ENCODE data around the gene ATP8A2. TPM values are rescaled to one million over a fixed set of nuclear protein-coding genes. Genes with fewer than 3 reads are reported as not detected.

Gene ATP8A2
- total and polyA plus RNA-seq, 9 donors, result 0.23 to 0.95 (median 0.35) TPM

DNA sequence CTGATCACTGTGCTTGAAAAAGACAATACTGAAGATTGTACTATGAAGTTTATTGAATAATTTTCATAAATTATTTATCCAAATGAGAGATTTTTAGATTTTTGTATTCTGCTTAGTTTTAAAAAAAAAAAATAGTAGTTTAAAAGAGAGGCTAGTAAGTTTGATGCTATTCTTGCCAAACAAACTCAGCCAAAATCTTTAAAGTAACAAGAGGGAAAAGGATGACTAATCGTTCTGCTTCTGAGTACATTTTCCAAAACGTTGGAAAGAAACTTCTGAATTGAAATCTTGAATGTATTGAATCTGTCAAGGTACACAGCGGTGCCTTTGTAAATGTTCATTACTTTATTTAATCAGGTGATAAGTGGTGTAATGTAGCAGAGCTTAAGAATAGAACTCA is 35.9 kb upstream of the ATP8A2 start:
- H3K36me3 ChIP-seq, result no peaks in the 10 kb centered on the region
- no peak overlapping the region for H3K4me3 ChIP-seq
- no peak for DNase-seq
- TF ChIP-seq POLR2A (IDR thresholded peaks at IDR 0.05) (no peak), CTCF (IDR thresholded peaks at IDR 0.05) (no peak), EP300 (IDR thresholded peaks at IDR 0.05) (no peak)
- no peaks in the 10 kb centered on the region for H3K27me3 ChIP-seq
- no peaks in the 10 kb centered on the region for H3K9me3 ChIP-seq
- 32 to 40% (median 35%) methylated on average over 3 of the region's 3 CpGs for WGBS, 3 donors
- no peaks in the 10 kb centered on the region for H3K4me1 ChIP-seq (ENCODE audit: insufficient read depth)
- intact Hi-C loops (cut with DNase I), result no loop called here
- no peak overlapping the region for H3K27ac ChIP-seq

- DNase-seq, result no peak
- intact Hi-C loops (cut with DNase I), result no loop called here
- WGBS, 3 donors, result 88 to 91% (median 89%) methylated on average over 2 of the region's 2 CpGs
- Histone ChIP-seq H3K27me3 (no peaks in the 10 kb centered on the region), H3K27ac (no peak overlapping the region), H3K9me3 (no peaks in the 10 kb centered on the region), H3K36me3 (no peaks in the 10 kb centered on the region), H3K4me3 (no peak overlapping the region), H3K4me1 (ENCODE audit: insufficient read depth) (no peaks in the 10 kb centered on the region)
- TF ChIP-seq EP300 (IDR thresholded peaks at IDR 0.05), result no peak
- no peak for TF ChIP-seq POLR2A (IDR thresholded peaks at IDR 0.05)
- TF ChIP-seq CTCF (IDR thresholded peaks at IDR 0.05), result no peak
These were observed 26.2 kb upstream of the ATP8A2 start for GRCh38 chr13:25345576-25345975.

DNA sequence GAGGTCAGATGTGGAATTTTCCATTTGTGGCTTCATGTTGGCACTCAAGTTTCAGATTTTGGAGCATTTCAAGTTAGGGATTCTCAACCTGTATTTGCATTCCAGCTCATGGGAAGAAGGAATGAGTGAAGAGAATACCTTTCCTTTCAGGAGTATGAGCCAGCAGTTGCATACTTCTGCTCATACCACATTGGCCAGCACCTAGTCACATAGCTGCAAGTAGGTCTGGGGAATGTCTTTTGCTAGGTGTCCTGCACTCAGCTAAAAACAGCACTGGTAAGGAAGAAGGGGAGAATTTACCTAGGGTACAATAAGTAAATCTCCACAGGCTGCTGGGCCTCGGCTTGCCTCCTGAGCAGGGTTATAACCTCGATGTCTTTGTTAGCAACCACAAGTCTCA is 24.6 kb upstream of the ATP8A2 start:
- intact Hi-C loops (cut with DNase I), result no loop called here
- H3K4me1 ChIP-seq (ENCODE audit: insufficient read depth), result no peaks in the 10 kb centered on the region
- no peaks in the 10 kb centered on the region for H3K27me3 ChIP-seq
- DNase-seq, result no peak
- H3K9me3 ChIP-seq, result no peaks in the 10 kb centered on the region
- H3K4me3 ChIP-seq, result no peak overlapping the region
- TF ChIP-seq CTCF (IDR thresholded peaks at IDR 0.05) (no peak), POLR2A (IDR thresholded peaks at IDR 0.05) (no peak), EP300 (IDR thresholded peaks at IDR 0.05) (no peak)
- WGBS, 3 donors, result 74 to 90% (median 80%) methylated on average over 2 of the region's 2 CpGs
- H3K27ac ChIP-seq, result no peak overlapping the region
- no peaks in the 10 kb centered on the region for H3K36me3 ChIP-seq

GRCh38 chr13:25351404-25351803 is 20.4 kb upstream of the ATP8A2 start:
- DNase-seq, result no peak
- Histone ChIP-seq H3K4me1 (ENCODE audit: insufficient read depth) (no peaks in the 10 kb centered on the region), H3K27me3 (no peaks in the 10 kb centered on the region), H3K36me3 (no peaks in the 10 kb centered on the region), H3K27ac (no peak overlapping the region), H3K4me3 (no peak overlapping the region), H3K9me3 (no peaks in the 10 kb centered on the region)
- WGBS, 3 donors, result 96 to 98% (median 98%) methylated on average over 1 of the region's 1 CpG
- TF ChIP-seq EP300 (IDR thresholded peaks at IDR 0.05) (no peak), POLR2A (IDR thresholded peaks at IDR 0.05) (no peak), CTCF (IDR thresholded peaks at IDR 0.05) (no peak)
- intact Hi-C loops (cut with DNase I), result no loop called here

GRCh38 chr13:25352230-25352629 is 19.5 kb upstream of the ATP8A2 start:
- Histone ChIP-seq H3K9me3 (no peaks in the 10 kb centered on the region), H3K4me3 (no peak overlapping the region), H3K4me1 (ENCODE audit: insufficient read depth) (no peaks in the 10 kb centered on the region), H3K36me3 (no peaks in the 10 kb centered on the region), H3K27me3 (no peaks in the 10 kb centered on the region), H3K27ac (no peak overlapping the region)
- 17 to 28% (median 21%) methylated on average over 3 of the region's 3 CpGs for WGBS, 3 donors
- DNase-seq, result no peak
- TF ChIP-seq EP300 (IDR thresholded peaks at IDR 0.05), result no peak
- no peak for TF ChIP-seq CTCF (IDR thresholded peaks at IDR 0.05)
- no peak for TF ChIP-seq POLR2A (IDR thresholded peaks at IDR 0.05)
- intact Hi-C loops (cut with DNase I), result no loop called here
